B cell (primary cell): ENCODE results near the gene EGLN3.

ENCODE experiments used
- CTCF ChIP-seq: fragments of 200-600 bp; IDR thresholded peaks from one replicate; pipeline ENCODE4 v1.8.0; 2022; ENCODE audit warnings: antibody characterized with exemption, mild to moderate bottlenecking
- EZH2 ChIP-seq: IDR thresholded peaks from 2 replicates; pipeline ENCODE4 v1.6.1; 2012; ENCODE audit warnings: borderline replicate concordance, low read depth, mild to moderate bottlenecking, moderate library complexity, low read length; ENCODE audit not compliant: insufficient read depth, poor library complexity, severe bottlenecking

GRCh38 chr14:33932576-33933345, 18.1 kb downstream of the EGLN3 start:
- no peak for TF ChIP-seq CTCF
- no peak for TF ChIP-seq EZH2
